H9 (cell line): ENCODE results near the gene LMCD1. TPM values are rescaled to one million over a fixed set of nuclear protein-coding genes. Genes with fewer than 3 reads are reported as not detected.

ENCODE experiments used
- DNase-seq: peaks from one replicate; pipeline ENCODE4 v3.0.0-alpha.2; 2017
- H2AFZ ChIP-seq: one replicate; pipeline ENCODE4 v1.6.1; 2013; ENCODE audit warnings: mild to moderate bottlenecking, low read length, control low read depth, moderate library complexity
- H2AK5ac ChIP-seq: 2 replicates; pipeline ENCODE4 v1.6.1; 2013; ENCODE audit warnings: low read length, control low read depth, mixed read lengths; ENCODE audit not compliant: insufficient read length
- H2BK120ac ChIP-seq: one replicate; pipeline ENCODE4 v1.6.1; 2013; ENCODE audit warnings: low read depth, mild to moderate bottlenecking, low read length, control low read depth, inconsistent platforms; ENCODE audit not compliant: poor library complexity, severe bottlenecking
- H2BK12ac ChIP-seq: 2 replicates; pipeline ENCODE4 v1.6.1; 2013; ENCODE audit warnings: low read length, control low read depth, mixed read lengths, low read depth; ENCODE audit not compliant: insufficient read length
- H2BK15ac ChIP-seq: 2 replicates; pipeline ENCODE4 v1.6.1; 2013; ENCODE audit warnings: low read depth, low read length, control low read depth
- H2BK20ac ChIP-seq: one replicate; pipeline ENCODE4 v1.6.1; 2013; ENCODE audit warnings: low read depth, mild to moderate bottlenecking, low read length, control low read depth, inconsistent platforms; ENCODE audit not compliant: poor library complexity, severe bottlenecking
- H2BK5ac ChIP-seq: 2 replicates; pipeline ENCODE4 v1.6.1; 2013; ENCODE audit warnings: low read length, control low read depth, mixed read lengths; ENCODE audit not compliant: insufficient read length
- H3K14ac ChIP-seq: 2 replicates; pipeline ENCODE4 v1.6.1; 2013; ENCODE audit warnings: low read length, control low read depth; ENCODE audit not compliant: insufficient read depth
- H3K18ac ChIP-seq: 2 replicates; pipeline ENCODE4 v1.6.1; 2013; ENCODE audit warnings: low read depth, mild to moderate bottlenecking, mixed read lengths, low read length, control low read depth; ENCODE audit not compliant: insufficient read length
- H3K23ac ChIP-seq: 2 replicates; pipeline ENCODE4 v1.6.1; 2013; ENCODE audit warnings: low read length, control low read depth, mixed read lengths, low read depth; ENCODE audit not compliant: insufficient read length
- H3K23me2 ChIP-seq: 2 replicates; pipeline ENCODE4 v1.6.1; 2013; ENCODE audit warnings: low read depth, mild to moderate bottlenecking, mixed read lengths, low read length, control low read depth; ENCODE audit not compliant: insufficient read length, poor library complexity, severe bottlenecking
- H3K27ac ChIP-seq: 2 replicates; pipeline ENCODE4 v1.5.1; 2013; ENCODE audit warnings: low read length, control low read depth, mixed read lengths, low read depth; ENCODE audit not compliant: insufficient read length
- H3K27me3 ChIP-seq: 2 replicates; pipeline ENCODE4 v1.6.1; 2013; ENCODE audit warnings: low read length, control low read depth, inconsistent platforms; ENCODE audit not compliant: insufficient read depth
- H3K4ac ChIP-seq: 2 replicates; pipeline ENCODE4 v1.6.1; 2013; ENCODE audit warnings: low read depth, mild to moderate bottlenecking, control low read depth, inconsistent platforms, low read length, moderate library complexity
- H3K4me1 ChIP-seq: 2 replicates; pipeline ENCODE4 v1.6.1; 2013; ENCODE audit warnings: low read length, control low read depth, inconsistent platforms; ENCODE audit not compliant: insufficient read depth
- H3K4me2 ChIP-seq: 2 replicates; pipeline ENCODE4 v1.6.1; 2013; ENCODE audit warnings: low read length, control low read depth, mixed read lengths; ENCODE audit not compliant: insufficient read length, insufficient read depth
- H3K56ac ChIP-seq: 2 replicates; pipeline ENCODE4 v1.6.1; 2013; ENCODE audit warnings: low read depth, mild to moderate bottlenecking, mixed read lengths, low read length, control low read depth; ENCODE audit not compliant: insufficient read length
- H3K79me1 ChIP-seq: 2 replicates; pipeline ENCODE4 v1.6.1; 2013; ENCODE audit warnings: low read depth, mild to moderate bottlenecking, moderate library complexity, low read length, control low read depth, inconsistent platforms; ENCODE audit not compliant: insufficient read depth, poor library complexity, severe bottlenecking
- H3K79me2 ChIP-seq: 2 replicates; pipeline ENCODE4 v1.6.1; 2013; ENCODE audit warnings: low read length, control low read depth, inconsistent platforms; ENCODE audit not compliant: insufficient read depth
- H3K9ac ChIP-seq: 2 replicates; pipeline ENCODE4 v1.6.1; 2013; ENCODE audit warnings: low read length, control low read depth, mixed read lengths; ENCODE audit not compliant: insufficient read length; ENCODE audit errors: extremely low read depth
- H3K9me3 ChIP-seq: one replicate; pipeline ENCODE4 v1.6.1; 2013; ENCODE audit warnings: low read depth, low read length, inconsistent platforms; ENCODE audit not compliant: control insufficient read depth
- H3T11ph ChIP-seq: one replicate; pipeline ENCODE4 v1.6.1; 2013; ENCODE audit warnings: mild to moderate bottlenecking, low read length, control low read depth, inconsistent platforms
- H4K20me1 ChIP-seq: one replicate; pipeline ENCODE4 v1.6.1; 2013; ENCODE audit not compliant: control insufficient read depth, insufficient read length, insufficient read depth
- H4K5ac ChIP-seq: 2 replicates; pipeline ENCODE4 v1.6.1; 2013; ENCODE audit warnings: low read depth, mild to moderate bottlenecking, mixed read lengths, low read length, control low read depth; ENCODE audit not compliant: insufficient read length
- H4K8ac ChIP-seq: replicated peaks from 2 replicates; pipeline ENCODE4 v1.6.1; 2013; ENCODE audit warnings: low read length, control low read depth, mixed read lengths, low read depth; ENCODE audit not compliant: insufficient read length
- H4K91ac ChIP-seq: 2 replicates; pipeline ENCODE4 v1.6.1; 2013; ENCODE audit warnings: low read depth, mild to moderate bottlenecking, moderate library complexity, mixed read lengths, low read length, control low read depth; ENCODE audit not compliant: insufficient read length
- H3K27ac Mint-ChIP-seq, 3 experiments: 2 replicates in 2 of 3; 3 replicates in 1 of 3; pipeline ENCODE4 v1.8.0; 2020 to 2021; ENCODE audit warnings: mixed read lengths in 3 of 3, mild to moderate bottlenecking in 1 of 3, moderate library complexity in 1 of 3
- H3K27me3 Mint-ChIP-seq: 2 replicates; pipeline ENCODE4 v1.8.0; 2021; ENCODE audit warnings: low read depth, mild to moderate bottlenecking, moderate library complexity, mixed read lengths
- H3K36me3 Mint-ChIP-seq, 3 experiments: 2 replicates in 2 of 3; 3 replicates in 1 of 3; pipeline ENCODE4 v1.8.0; 2020 to 2021; ENCODE audit warnings: low read depth in 3 of 3, mixed read lengths in 3 of 3; ENCODE audit not compliant: insufficient read depth in 1 of 3
- H3K4me1 Mint-ChIP-seq, 2 experiments: 2 replicates each; pipeline ENCODE4 v1.8.0; 2020; ENCODE audit warnings: mixed read lengths in 2 of 2
- H3K4me3 Mint-ChIP-seq, 2 experiments: 2 replicates in 1 of 2; 3 replicates in 1 of 2; pipeline ENCODE4 v1.8.0; 2020 to 2021; ENCODE audit warnings: mild to moderate bottlenecking in 2 of 2, mixed read lengths in 2 of 2, moderate library complexity in 1 of 2
- H3K9me3 Mint-ChIP-seq, 2 experiments: 2 replicates in 1 of 2; 3 replicates in 1 of 2; pipeline ENCODE4 v1.8.0; 2020; ENCODE audit warnings: mild to moderate bottlenecking in 2 of 2, mixed read lengths in 2 of 2, moderate library complexity in 1 of 2
- WGBS: extraction: QIAGEN DNeasy Blood & Tissue Kit; methylation state at CpG from one replicate; pipeline ENCODE4 v1.1.7; 2013; ENCODE audit warnings: missing lambda C conversion rate, low lambda C conversion rate, mixed read lengths; ENCODE audit not compliant: insufficient read length; ENCODE audit errors: extremely low coverage; 5-methylcytosine and 5-hydroxymethylcytosine counted together
- total RNA-seq: library from RNA; stranded (reverse); gene quantifications from 2 replicates; pipeline ENCODE4 v1.2.1, GENCODE V29; 2021
- TF ChIP-seq, protein P1 (sequence below): fragments of 200-600 bp; sonication (generic); conservative IDR thresholded peaks from 3 replicates; pipeline ENCODE4 v1.8.0; 2021; ENCODE audit warnings: antibody characterized with exemption, mild to moderate bottlenecking

LMCD1 gene
- total RNA-seq, 1 experiment from 2014 or later, result 19.2 TPM

- Mint-ChIP-seq H3K4me3 (no peak overlapping the region), H3K27ac (no peak overlapping the region; a peak in 1 of 7 replicates), H3K9me3 (peaks cover 7 to 11% of the 10 kb centered on the region in 2 experiments; a peak in 3 of 5 replicates), H3K36me3 (peaks cover 5 to 28% (median 16%) of the 10 kb centered on the region in 3 experiments; a peak in 5 of 7 replicates), H3K27me3 (no peaks in the 10 kb centered on the region), H3K4me1 (peaks cover 8 to 12% of the 10 kb centered on the region in 2 experiments)
- Histone ChIP-seq H2AFZ (no peak overlapping the region), H2BK12ac (no peak overlapping the region), H3K14ac (no peak overlapping the region), H3K23me2 (no peaks in the 10 kb centered on the region), H3K27ac (no peak overlapping the region), H3K56ac (no peak overlapping the region), H2BK5ac (no peak overlapping the region), H4K5ac (no peak overlapping the region), H4K20me1 (no peaks in the 10 kb centered on the region), H2AK5ac (no peak overlapping the region), H4K8ac (no peak overlapping the region), H3K27me3 (no peaks in the 10 kb centered on the region), H3K9me3 (no peaks in the 10 kb centered on the region), H3K4me1 (no peaks in the 10 kb centered on the region), H3K4ac (no peak overlapping the region), H3K79me2 (no peaks in the 10 kb centered on the region), H3K4me2 (no peak overlapping the region), H3T11ph (no peak overlapping the region), H4K91ac (no peak overlapping the region), H3K79me1 (no peaks in the 10 kb centered on the region), H2BK20ac (no peak overlapping the region), H3K9ac (no peak overlapping the region), H2BK120ac (no peak overlapping the region), H2BK15ac (no peak overlapping the region), H3K18ac (no peak overlapping the region), H3K23ac (no peak overlapping the region)
- no peak for DNase-seq
- TF ChIP-seq, protein P1, sequence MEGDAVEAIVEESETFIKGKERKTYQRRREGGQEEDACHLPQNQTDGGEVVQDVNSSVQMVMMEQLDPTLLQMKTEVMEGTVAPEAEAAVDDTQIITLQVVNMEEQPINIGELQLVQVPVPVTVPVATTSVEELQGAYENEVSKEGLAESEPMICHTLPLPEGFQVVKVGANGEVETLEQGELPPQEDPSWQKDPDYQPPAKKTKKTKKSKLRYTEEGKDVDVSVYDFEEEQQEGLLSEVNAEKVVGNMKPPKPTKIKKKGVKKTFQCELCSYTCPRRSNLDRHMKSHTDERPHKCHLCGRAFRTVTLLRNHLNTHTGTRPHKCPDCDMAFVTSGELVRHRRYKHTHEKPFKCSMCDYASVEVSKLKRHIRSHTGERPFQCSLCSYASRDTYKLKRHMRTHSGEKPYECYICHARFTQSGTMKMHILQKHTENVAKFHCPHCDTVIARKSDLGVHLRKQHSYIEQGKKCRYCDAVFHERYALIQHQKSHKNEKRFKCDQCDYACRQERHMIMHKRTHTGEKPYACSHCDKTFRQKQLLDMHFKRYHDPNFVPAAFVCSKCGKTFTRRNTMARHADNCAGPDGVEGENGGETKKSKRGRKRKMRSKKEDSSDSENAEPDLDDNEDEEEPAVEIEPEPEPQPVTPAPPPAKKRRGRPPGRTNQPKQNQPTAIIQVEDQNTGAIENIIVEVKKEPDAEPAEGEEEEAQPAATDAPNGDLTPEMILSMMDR, result no peak
- WGBS, result no CpG with 5 or more reads among the region's 2 CpGs
These were observed 20.2 kb upstream of the LMCD1 start for GRCh38 chr3:8481380-8481779.
